Fibroblast of upper back skin (primary cell): Measurements from ENCODE around the gene CRY2.
A peak's percentile ranks its signal among the peaks of the same experiment; 100 is the strongest.
"Not testable (repeated sequence)": the region's sequence is repeated elsewhere in the genome, so short reads cannot be mapped to it uniquely, and the experiment has no call there.

Source experiments
- DNase-seq: peaks from one replicate; pipeline ENCODE4 v3.0.0-alpha.2; 2013

Gene CRY2

GRCh38 chr11:45880772-45881570 is 33.7 kb downstream of the CRY2 start:
- no peak for DNase-seq

- no peak for DNase-seq
Observed at GRCh38 chr11:45881708-45882368, 34.6 kb downstream of the CRY2 start.

GRCh38 chr11:45884596-45885185 is 37.4 kb downstream of the CRY2 start:
- no peak for DNase-seq

- peak; percentile 19 for DNase-seq
Observed at GRCh38 chr11:45885274-45885920, 38.1 kb downstream of the CRY2 start, which contains the start of gene MAPK8IP1. Gene MAPK8IP1, plus strand, starts transcription at chr11:45885651. Its CDS starts 170 bp downstream, at chr11:45885821.

- DNase-seq = no peak
Observed at GRCh38 chr11:45885921-45886721, 38.8 kb downstream of the CRY2 start.

- DNase-seq = no peak
Observed at GRCh38 chr11:45886816-45887520, 39.7 kb downstream of the CRY2 start.

GRCh38 chr11:45887587-45887986 is 40.3 kb downstream of the CRY2 start:
- no peak for DNase-seq

GRCh38 chr11:45889555-45889954 is 42.3 kb downstream of the CRY2 start:
- no peak for DNase-seq

GRCh38 chr11:45889966-45890365 is 42.7 kb downstream of the CRY2 start:
- no peak for DNase-seq

GRCh38 chr11:45890886-45891550 is 43.7 kb downstream of the CRY2 start:
- DNase-seq = no peak

- no peak for DNase-seq
Observed at GRCh38 chr11:45892856-45893255, 45.6 kb downstream of the CRY2 start.

- DNase-seq = no peak
Observed at GRCh38 chr11:45894555-45895247, 47.4 kb downstream of the CRY2 start.

GRCh38 chr11:45895553-45896259 is 48.4 kb downstream of the CRY2 start:
- DNase-seq = no peak

- DNase-seq = no peak
Observed at GRCh38 chr11:45896422-45896984, 49.2 kb downstream of the CRY2 start.

GRCh38 chr11:45897556-45897955 is 50.3 kb downstream of the CRY2 start:
- no peak for DNase-seq

- no peak for DNase-seq
Observed at GRCh38 chr11:45899086-45899447, 51.8 kb downstream of the CRY2 start.

GRCh38 chr11:45899448-45900174 is 52.3 kb downstream of the CRY2 start:
- DNase-seq = peak; percentile 82

- not testable (repeated sequence) for DNase-seq
Observed at GRCh38 chr11:45900175-45900800, 53.0 kb downstream of the CRY2 start.
